ENCODE results near the gene PROC.

- TF ChIP-seq POLR2A (IDR thresholded peaks at IDR 0.05) = no peak
- no peak for TF ChIP-seq CTCF (IDR thresholded peaks at IDR 0.05)
These were observed 821 bp upstream of the PROC start for GRCh38 chr2:127417406-127417805.
